CD4-positive, CD25-positive, alpha-beta regulatory T cell (primary cell): ENCODE results near the gene SNCA. TPM values are rescaled to one million over a fixed set of nuclear protein-coding genes. Genes with fewer than 3 reads are reported as not detected.
A peak's percentile ranks its signal among the peaks of the same experiment; 100 is the strongest.

ENCODE experiments used
- ATAC-seq, 2 donors: fragments of 150-1000 bp; cut with Tn5 transposase; one replicate each; pipeline ENCODE4 v1.10.0; 2021; ENCODE audit warnings: low read depth in 2 of 2, moderate number of reproducible peaks in 2 of 2, moderate library complexity in 1 of 2
- DNase-seq, 3 donors: peaks; one replicate each; pipeline versions ENCODE4 v3.0.0 to v3.0.0-alpha.2; 2012 to 2022; ENCODE audit warnings: mixed read lengths in 1 of 3
- H3K27ac ChIP-seq: one replicate; pipeline ENCODE4 v1.7.0; 2013; ENCODE audit warnings: mild to moderate bottlenecking, low read length; ENCODE audit not compliant: insufficient read depth, poor library complexity, severe bottlenecking
- H3K27me3 ChIP-seq: one replicate; pipeline ENCODE4 v1.7.0; 2013; ENCODE audit warnings: low read length; ENCODE audit not compliant: control insufficient read depth, insufficient read depth
- H3K36me3 ChIP-seq: one replicate; pipeline ENCODE4 v1.7.0; 2013; ENCODE audit warnings: mild to moderate bottlenecking, low read length, moderate library complexity; ENCODE audit not compliant: control insufficient read depth, insufficient read depth
- H3K4me1 ChIP-seq: 2 replicates; pipeline ENCODE4 v1.7.0; 2013; ENCODE audit warnings: mild to moderate bottlenecking, low read length; ENCODE audit not compliant: insufficient read depth, control insufficient read depth, poor library complexity, severe bottlenecking
- H3K4me3 ChIP-seq: one replicate; pipeline ENCODE4 v1.7.0; 2013; ENCODE audit warnings: low read depth, mild to moderate bottlenecking, low read length, moderate library complexity
- H3K9me3 ChIP-seq, 2 experiments: 1 replicate in 1 of 2; 2 replicates in 1 of 2; pipeline ENCODE4 v1.7.0; 2013; ENCODE audit warnings: low read length in 2 of 2, mild to moderate bottlenecking in 1 of 2, moderate library complexity in 1 of 2; ENCODE audit not compliant: control insufficient read depth in 2 of 2
- H3K27ac Mint-ChIP-seq, 3 donors: one replicate each; pipeline ENCODE4 v1.8.0; 2020 to 2022; ENCODE audit warnings: mild to moderate bottlenecking in 3 of 3, mixed read lengths in 3 of 3, moderate library complexity in 2 of 3
- H3K27me3 Mint-ChIP-seq: one replicate; pipeline ENCODE4 v1.8.0; 2022; ENCODE audit warnings: mild to moderate bottlenecking, mixed read lengths
- H3K36me3 Mint-ChIP-seq: one replicate; pipeline ENCODE4 v1.8.0; 2020; ENCODE audit warnings: mixed read lengths
- H3K4me1 Mint-ChIP-seq, 4 donors: one replicate each; pipeline ENCODE4 v1.8.0; 2020 to 2022; ENCODE audit warnings: mixed read lengths in 4 of 4, mild to moderate bottlenecking in 1 of 4
- H3K4me3 Mint-ChIP-seq, 4 donors: one replicate each; pipeline ENCODE4 v1.8.0; 2020 to 2022; ENCODE audit warnings: mild to moderate bottlenecking in 4 of 4, mixed read lengths in 4 of 4, moderate library complexity in 3 of 4
- H3K9me3 Mint-ChIP-seq, 7 donors: one replicate each; pipeline ENCODE4 v1.8.0; 2020 to 2022; ENCODE audit warnings: mixed read lengths in 7 of 7, mild to moderate bottlenecking in 3 of 7, moderate library complexity in 2 of 7
- polyA plus RNA-seq, 4 donors: library from polyadenylated mRNA; unstranded; fragments of 300-500 nt; fragmentation: Illumina TruSeq; gene quantifications; one replicate each; pipeline ENCODE4 v1.2.3, GENCODE V29; 2021
- total RNA-seq: library from RNA; stranded (reverse); gene quantifications from one replicate; pipeline ENCODE4 v1.2.3, GENCODE V29; 2022

The SNCA gene
- total and polyA plus RNA-seq, 5 donors from 2014 or later: 0.29 to 2.3 (median 1.9) TPM; not detected in 2

GRCh38 chr4:89860971-89861370, 24.0 kb upstream of the SNCA start:
- ATAC-seq (no peak), DNase-seq (no peak)
- H3K4me1 Mint-ChIP-seq: peaks cover 0 to 4% (median 0%) of the 10 kb centered on the region in 4 donors
- peaks cover 15% of the 10 kb centered on the region for H3K27me3 Mint-ChIP-seq
- H3K4me3 Mint-ChIP-seq: no peak overlapping the region
- H3K36me3 Mint-ChIP-seq: no peaks in the 10 kb centered on the region
- H3K9me3 Mint-ChIP-seq: peaks cover 0 to 5% (median 0%) of the 10 kb centered on the region in 7 donors
- no peaks in the 10 kb centered on the region for H3K9me3 ChIP-seq
- no peak overlapping the region for H3K27ac Mint-ChIP-seq
- H3K4me3 ChIP-seq: no peak overlapping the region
- H3K27me3 ChIP-seq: peaks cover 5% of the 10 kb centered on the region
- H3K4me1 ChIP-seq: no peaks in the 10 kb centered on the region
- H3K36me3 ChIP-seq: no peaks in the 10 kb centered on the region
- H3K27ac ChIP-seq: no peak overlapping the region

DNA sequence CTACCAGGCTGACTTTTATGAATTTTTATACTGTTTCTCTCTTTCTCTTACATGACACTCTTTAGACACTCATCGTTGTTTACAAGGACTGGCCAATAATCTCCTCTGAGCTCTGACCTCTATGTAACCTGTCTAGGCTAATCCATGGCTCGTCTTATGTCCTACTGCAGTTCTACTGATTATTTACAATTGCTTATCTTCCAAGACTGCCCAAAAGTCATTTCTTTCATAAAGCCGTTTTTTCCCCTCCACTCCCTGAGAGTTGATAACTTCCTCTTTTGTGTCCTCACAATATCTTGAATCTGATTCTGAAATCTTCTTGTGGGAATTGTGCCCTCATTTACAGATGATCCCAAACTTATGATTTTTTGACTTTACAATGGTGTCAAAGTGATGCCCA, 18.3 kb upstream of the SNCA start:
- H3K27ac ChIP-seq: no peak overlapping the region
- Mint-ChIP-seq H3K9me3 (peaks cover 0 to 6% (median 2%) of the 10 kb centered on the region in 7 donors), H3K36me3 (no peaks in the 10 kb centered on the region), H3K4me3 (no peak overlapping the region), H3K27me3 (peaks cover 5% of the 10 kb centered on the region), H3K4me1 (peaks cover 0 to 4% (median 0%) of the 10 kb centered on the region in 4 donors), H3K27ac (no peak overlapping the region)
- ATAC-seq (no peak), DNase-seq (no peak)
- no peaks in the 10 kb centered on the region for H3K27me3 ChIP-seq
- no peaks in the 10 kb centered on the region for H3K36me3 ChIP-seq
- H3K4me3 ChIP-seq: no peak overlapping the region
- H3K9me3 ChIP-seq: no peaks in the 10 kb centered on the region
- H3K4me1 ChIP-seq: no peaks in the 10 kb centered on the region

DNA sequence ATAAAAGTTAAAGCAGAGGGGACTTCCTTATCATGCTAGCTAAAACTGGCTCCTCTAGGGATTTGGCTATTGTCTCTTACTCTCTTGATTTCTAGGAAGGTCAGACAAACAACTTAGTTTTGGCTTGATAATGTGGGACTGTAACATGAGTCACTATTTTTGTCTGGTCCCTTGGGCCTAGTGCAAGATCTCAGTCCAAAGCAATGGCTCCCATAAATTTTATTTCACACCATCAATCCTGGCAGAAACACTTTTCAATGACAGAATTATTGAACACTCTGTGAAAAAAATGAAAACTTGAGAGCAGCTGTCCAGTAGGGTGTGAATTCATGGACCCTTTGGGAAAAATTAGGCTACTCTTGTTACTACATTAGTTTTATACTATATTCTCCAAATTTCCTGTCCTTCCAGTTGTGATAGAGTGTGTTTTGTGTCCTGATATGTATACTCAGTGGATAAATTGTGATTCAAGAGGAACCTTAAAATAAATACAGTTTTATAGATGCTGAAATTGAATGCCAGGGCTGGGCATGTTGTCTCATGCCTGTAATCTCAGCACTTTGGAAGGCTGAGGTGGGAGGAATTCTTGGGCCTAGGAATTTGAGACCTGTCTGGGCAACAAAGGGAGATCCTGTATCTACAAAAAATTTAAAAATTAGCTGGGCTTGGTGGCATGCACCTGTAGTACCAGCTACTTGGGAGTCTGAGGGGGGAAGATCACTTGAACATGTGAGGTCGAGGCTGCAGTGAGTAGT, 10.8 kb upstream of the SNCA start:
- Histone ChIP-seq H3K36me3 (no peaks in the 10 kb centered on the region), H3K4me3 (no peak overlapping the region), H3K27me3 (no peaks in the 10 kb centered on the region), H3K27ac (no peak overlapping the region), H3K4me1 (no peaks in the 10 kb centered on the region), H3K9me3 (no peaks in the 10 kb centered on the region)
- Mint-ChIP-seq H3K27me3 (peaks cover 12% of the 10 kb centered on the region), H3K27ac (no peak overlapping the region), H3K36me3 (no peaks in the 10 kb centered on the region), H3K4me1 (no peaks in the 10 kb centered on the region), H3K9me3 (peaks cover 0 to 6% (median 3%) of the 10 kb centered on the region in 7 donors), H3K4me3 (no peak overlapping the region)
- no peak for ATAC-seq
- DNase-seq: no peak

DNA sequence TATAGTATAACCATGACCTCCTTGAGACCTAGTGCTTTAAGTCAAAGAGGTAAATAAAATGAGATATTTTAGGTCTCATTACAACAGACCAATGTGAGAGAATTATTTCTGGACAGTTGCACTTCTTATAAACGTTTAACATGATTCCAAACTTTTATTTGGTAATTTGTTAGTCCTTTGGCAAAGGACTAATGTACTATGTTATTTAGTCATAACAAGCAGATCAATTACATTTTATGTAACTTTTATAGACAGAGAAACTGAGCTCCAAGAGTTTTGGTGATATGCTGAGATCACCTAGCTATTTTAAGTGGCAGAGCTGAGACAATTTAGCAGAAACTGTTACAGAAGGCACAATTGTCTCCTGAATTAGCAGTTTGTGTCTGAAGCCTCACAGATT, 2.6 kb upstream of the SNCA start:
- no peak overlapping the region for H3K27ac ChIP-seq
- H3K4me1 Mint-ChIP-seq: peaks cover under 1 to 21% (median 4%) of the 10 kb centered on the region in 4 donors
- H3K27me3 Mint-ChIP-seq: peaks cover 70% of the 10 kb centered on the region
- ATAC-seq: no peak
- no peaks in the 10 kb centered on the region for H3K36me3 ChIP-seq
- no peaks in the 10 kb centered on the region for H3K9me3 ChIP-seq
- no peaks in the 10 kb centered on the region for H3K36me3 Mint-ChIP-seq
- peaks cover 45% of the 10 kb centered on the region for H3K27me3 ChIP-seq
- no peak for DNase-seq
- no peak overlapping the region for H3K27ac Mint-ChIP-seq
- H3K4me3 ChIP-seq: no peak overlapping the region
- no peak overlapping the region for H3K4me3 Mint-ChIP-seq
- H3K4me1 ChIP-seq: peaks cover 21% of the 10 kb centered on the region
- H3K9me3 Mint-ChIP-seq: no peaks in the 10 kb centered on the region

DNA sequence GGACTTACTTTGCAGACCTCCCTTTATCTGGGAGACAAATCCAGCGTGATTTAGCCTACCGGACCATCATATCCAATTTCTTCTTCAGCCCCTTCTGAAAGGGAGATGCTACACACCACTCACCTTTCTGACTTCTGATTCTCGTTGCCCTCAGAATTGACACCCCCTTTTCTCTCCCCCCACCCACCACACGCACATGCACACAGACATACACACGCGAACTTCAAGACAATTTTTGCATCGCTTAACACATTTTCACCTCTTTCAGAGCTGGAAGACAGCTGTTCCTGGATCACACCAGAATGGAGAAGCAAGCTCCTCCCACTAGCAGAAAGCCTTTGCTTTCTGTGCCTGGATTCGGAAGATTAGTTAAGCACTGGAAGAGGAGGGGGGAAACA, 1.0 kb upstream of the SNCA start:
- no peaks in the 10 kb centered on the region for H3K36me3 Mint-ChIP-seq
- H3K27ac Mint-ChIP-seq: no peak overlapping the region
- Histone ChIP-seq H3K27ac (no peak overlapping the region), H3K9me3 (no peaks in the 10 kb centered on the region), H3K4me1 (peaks cover 21% of the 10 kb centered on the region), H3K27me3 (peaks cover 52% of the 10 kb centered on the region), H3K4me3 (peak overlapping the region; percentile 37), H3K36me3 (no peaks in the 10 kb centered on the region)
- H3K4me3 Mint-ChIP-seq: peak overlapping the region in 3 of 4 donors; percentile 19 to 84 (median 79)
- peaks cover 76% of the 10 kb centered on the region for H3K27me3 Mint-ChIP-seq
- DNase-seq (no peak), ATAC-seq (no peak)
- no peaks in the 10 kb centered on the region for H3K9me3 Mint-ChIP-seq
- H3K4me1 Mint-ChIP-seq: peaks cover 4 to 21% (median 5%) of the 10 kb centered on the region in 4 donors

GRCh38 chr4:89837385-89837992, 528 bp upstream of the SNCA start:
- no peaks in the 10 kb centered on the region for H3K9me3 ChIP-seq
- H3K27ac Mint-ChIP-seq: no peak overlapping the region
- H3K4me1 Mint-ChIP-seq: peaks cover 4 to 21% (median 5%) of the 10 kb centered on the region in 4 donors
- H3K27me3 ChIP-seq: peaks cover 52% of the 10 kb centered on the region
- no peaks in the 10 kb centered on the region for H3K36me3 Mint-ChIP-seq
- H3K4me3 ChIP-seq: peak overlapping the region; percentile 37
- H3K27me3 Mint-ChIP-seq: peaks cover 78% of the 10 kb centered on the region
- no peak overlapping the region for H3K27ac ChIP-seq
- H3K4me3 Mint-ChIP-seq: peak overlapping the region in 3 of 4 donors; percentile 79 to 84 (median 79)
- DNase-seq (peak in 2 of 3 donors; percentile 12 to 38), ATAC-seq (peak; percentile 37 to 42)
- no peaks in the 10 kb centered on the region for H3K9me3 Mint-ChIP-seq
- H3K4me1 ChIP-seq: peaks cover 21% of the 10 kb centered on the region
- no peaks in the 10 kb centered on the region for H3K36me3 ChIP-seq

- Histone ChIP-seq H3K9me3 (no peaks in the 10 kb centered on the region), H3K27ac (no peak overlapping the region), H3K27me3 (peaks cover 47% of the 10 kb centered on the region), H3K36me3 (no peaks in the 10 kb centered on the region), H3K4me1 (peaks cover 21% of the 10 kb centered on the region), H3K4me3 (no peak overlapping the region)
- Mint-ChIP-seq H3K27me3 (peaks cover 75% of the 10 kb centered on the region), H3K9me3 (no peaks in the 10 kb centered on the region), H3K27ac (peak overlapping the region in 1 of 3 donors; percentile 15), H3K4me1 (peaks cover 4 to 21% (median 5%) of the 10 kb centered on the region in 4 donors), H3K4me3 (peak overlapping the region in 3 of 4 donors; percentile 8 to 70 (median 29)), H3K36me3 (no peaks in the 10 kb centered on the region)
- DNase-seq (no peak), ATAC-seq (no peak)
Measured at GRCh38 chr4:89836031-89836745, 773 bp downstream of the SNCA start.
